GM12878 (cell line): Measurements from ENCODE around the gene PAN3. TPM values are rescaled to one million over a fixed set of nuclear protein-coding genes. Genes with fewer than 3 reads are reported as not detected.

Source experiments
- ATAC-seq: fragments of 200-7000 bp; cut with Tn5 transposase; 3 replicates; pipeline ENCODE4 v1.9.1; 2020; ENCODE audit warnings: mild to moderate bottlenecking, moderate library complexity
- BruUV-seq: library from RNA; stranded (reverse); fragments of 400-500 nt; replicated peaks from 2 replicates; lab custom pipeline; 2021; lab: Mats Ljungman, UMichigan
- CTCF ChIA-PET: fragments of 300-600 bp; sonication (Branson Sonifier 250); formaldehyde crosslinking; extraction: SDS; loops from one replicate; lab custom pipeline; 2021; ENCODE audit warnings: inconsistent platforms; lab: Yijun Ruan, JAX
- POLR2A ChIA-PET: fragments of 350-600 bp; formaldehyde crosslinking; extraction: SDS; loops from one replicate; lab custom pipeline; 2021; ENCODE audit warnings: inconsistent platforms; lab: Charles Lee
- RAD21 ChIA-PET: fragments of 300-600 bp; sonication (Branson Sonifier 250); formaldehyde crosslinking; loops from one replicate; lab custom pipeline; 2023; ENCODE audit warnings: antibody characterized with exemption; ENCODE audit not compliant: unreplicated experiment; lab: Charles Lee
- SMC1A ChIA-PET: fragments of 300-600 bp; sonication (Branson Sonifier 250); formaldehyde crosslinking; loops from one replicate; lab custom pipeline; 2023; ENCODE audit not compliant: unreplicated experiment, uncharacterized antibody; lab: Charles Lee
- DNase-seq: peaks from one replicate; pipeline ENCODE4 v3.0.0-alpha.2; 2011; ENCODE audit warnings: low read depth, low spot score
- FAIRE-seq: peaks from 3 replicates; lab custom pipeline; 2011; peaks lifted over from hg19 to GRCh38; lab: Jason Lieb, UNC
- H2AFZ ChIP-seq: 2 replicates; pipeline ENCODE4 v1.6.0; 2011; ENCODE audit warnings: low read depth, low read length, control low read depth; ENCODE audit not compliant: control insufficient read depth
- H3K27ac ChIP-seq: 2 replicates; pipeline ENCODE4 v1.5.1; 2011; ENCODE audit warnings: control low read depth; ENCODE audit not compliant: control insufficient read depth, insufficient read depth
- H3K27me3 ChIP-seq, 2 experiments: replicated peaks in 1 of 2; 2 replicates each; pipeline versions ENCODE4 v1.6.0 to v1.6.1; 2011; ENCODE audit warnings: low read length in 1 of 2; ENCODE audit not compliant: control insufficient read depth in 2 of 2, insufficient read depth in 2 of 2
- H3K36me3 ChIP-seq, 2 experiments: 2 replicates each; pipeline ENCODE4 v1.5.1; 2011; ENCODE audit warnings: low read length in 1 of 2; ENCODE audit not compliant: control insufficient read depth in 2 of 2, insufficient read depth in 2 of 2
- H3K4me1 ChIP-seq: 2 replicates; pipeline ENCODE4 v1.6.1; 2011; ENCODE audit warnings: mild to moderate bottlenecking, low read length, moderate library complexity, mixed read lengths; ENCODE audit not compliant: control insufficient read depth, insufficient read depth
- H3K4me2 ChIP-seq: 2 replicates; pipeline ENCODE4 v1.6.0; 2011; ENCODE audit warnings: control low read depth; ENCODE audit not compliant: control insufficient read depth, insufficient read depth
- H3K4me3 ChIP-seq: fragments of 200-600 bp; sonication (generic); 2 replicates; pipeline ENCODE4 v1.5.1; 2016
- H3K79me2 ChIP-seq: 2 replicates; pipeline ENCODE4 v1.6.0; 2011; ENCODE audit warnings: low read length; ENCODE audit not compliant: control insufficient read depth, insufficient read depth
- H3K9ac ChIP-seq: 2 replicates; pipeline ENCODE4 v1.8.0; 2011; ENCODE audit warnings: low read length, control low read depth, mixed read lengths; ENCODE audit not compliant: control insufficient read depth, insufficient read depth
- H3K9me3 ChIP-seq: replicated peaks from 3 replicates; pipeline ENCODE4 v1.5.1; 2011; ENCODE audit warnings: mild to moderate bottlenecking, low read length; ENCODE audit not compliant: control insufficient read depth, insufficient read depth
- H4K20me1 ChIP-seq: 2 replicates; pipeline ENCODE4 v1.6.0; 2011; ENCODE audit not compliant: control insufficient read depth, insufficient read depth
- GABPA ChIP-seq: IDR thresholded peaks from 2 replicates; pipeline ENCODE4 v1.6.1; 2014; ENCODE audit warnings: antibody characterized with exemption, low read depth, mild to moderate bottlenecking, inconsistent platforms
- MYC ChIP-seq: IDR thresholded peaks from 2 replicates; pipeline ENCODE4 v1.6.1; 2011; ENCODE audit warnings: mild to moderate bottlenecking, low read length, moderate library complexity, inconsistent platforms; ENCODE audit not compliant: insufficient read depth, insufficient replicate concordance, insufficient read length, severe bottlenecking
- RB1 ChIP-seq: fragments of 450-650 bp; formaldehyde crosslinking; IDR thresholded peaks from 2 replicates; pipeline ENCODE4 v1.6.1; 2017; ENCODE audit warnings: mild to moderate bottlenecking, borderline replicate concordance
- SIN3A ChIP-seq: IDR thresholded peaks from 2 replicates; pipeline ENCODE4 v1.6.1; 2012; ENCODE audit warnings: low read depth, low read length, improper control_type of control experiment
- WGBS: methylation state at CpG from one replicate; pipeline ENCODE4 v1.1.6; 2016; ENCODE audit warnings: low lambda C conversion rate; ENCODE audit not compliant: insufficient replicate concordance, insufficient coverage; ENCODE audit errors: missing lambda C conversion rate; 5-methylcytosine and 5-hydroxymethylcytosine counted together
- in situ Hi-C: fragments of 300-500 bp; cut with MboI; formaldehyde crosslinking; loops from 9 replicates; pipeline ENCODE4 v1.14.3; 2018; ENCODE audit warnings: mixed read lengths
- intact Hi-C: fragments of 100-400 bp; cut with micrococcal nuclease; formaldehyde crosslinking; loops from one replicate; pipeline ENCODE4 v1.14.2; 2022; ENCODE audit not compliant: unreplicated experiment
- polyA plus RNA-seq, 11 experiments: library from polyadenylated mRNA; depleted of rRNA in 4 of 11; unstranded in 6 of 11; stranded (reverse) in 5 of 11; fragments of >200 nt; fragmentation: Nextera tagmentation in 4 of 11; fragmentation: Illumina TruSeq in 1 of 11; extraction: Ambion mirVana in 4 of 11; extraction: Trizol in 1 of 11; gene quantifications; 1 replicate in 1 of 11; 2 replicates in 10 of 11; pipeline versions ENCODE4 v1.2.1 to v1.2.3, GENCODE V29; 2011 to 2016; ENCODE audit warnings: inconsistent platforms in 2 of 11, missing spikeins in 2 of 11, low read depth in 1 of 11
- total RNA-seq, 4 experiments: library from RNA; depleted of rRNA in 3 of 4; stranded (reverse); fragments of >200 nt in 3 of 4; fragmentation: Illumina TruSeq in 1 of 4; extraction: Trizol in 1 of 4; gene quantifications; 2 replicates each; pipeline versions ENCODE4 v1.2.1 to v1.2.3, GENCODE V29; 2013 to 2021
- TF ChIP-seq, protein P1 (sequence below): fragments of 450-650 bp; IDR thresholded peaks from 2 replicates; pipeline ENCODE4 v1.6.1; 2017; ENCODE audit warnings: borderline replicate concordance

Gene PAN3
- total and polyA plus RNA-seq, 10 of the 15 experiments (the other 5 are each of a cell fraction or from before 2014, with no cell fraction given): 13.0 to 33.3 (median 19.9) TPM

DNA sequence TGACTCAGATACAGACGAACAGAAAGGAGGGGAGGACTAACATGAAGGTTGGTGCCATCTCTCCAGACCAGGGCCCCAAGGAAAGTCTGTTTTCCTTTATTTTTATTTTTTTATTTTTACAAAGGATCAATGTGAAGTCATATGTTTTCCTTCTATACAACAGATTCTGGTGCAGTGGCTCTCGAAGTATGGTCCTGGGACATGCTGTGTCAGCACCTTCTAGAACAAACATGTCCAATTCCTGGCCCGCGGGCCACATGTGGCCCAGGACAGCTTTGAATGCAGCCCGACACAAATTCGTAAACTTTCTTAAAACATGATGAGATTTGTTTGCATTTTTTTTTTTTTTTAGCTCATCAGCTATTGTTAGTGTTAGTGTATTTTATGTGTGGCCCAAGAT, 181.9 kb downstream of the PAN3 start:
- in situ Hi-C loops: loop anchor here (5.0 to 25.0 kb wide), 3 partner anchors 317 to 1042 kb away; no protein-coding TSS in a partner anchor
- ChIA-PET CTCF (no interaction called here), SMC1A (interaction anchor here (1.3 kb wide), 1 partner anchor 318 kb away, joined by 3 read pairs; no protein-coding TSS in a partner anchor)
- no peak for FAIRE-seq
- Histone ChIP-seq H3K27me3 (no peaks in the 10 kb centered on the region), H2AFZ (no peak overlapping the region), H3K9me3 (no peaks in the 10 kb centered on the region), H3K27ac (no peak overlapping the region)
- TF ChIP-seq RB1 (no peak), SIN3A (no peak), GABPA (no peak), MYC (no peak)
- TF ChIP-seq, protein P1, sequence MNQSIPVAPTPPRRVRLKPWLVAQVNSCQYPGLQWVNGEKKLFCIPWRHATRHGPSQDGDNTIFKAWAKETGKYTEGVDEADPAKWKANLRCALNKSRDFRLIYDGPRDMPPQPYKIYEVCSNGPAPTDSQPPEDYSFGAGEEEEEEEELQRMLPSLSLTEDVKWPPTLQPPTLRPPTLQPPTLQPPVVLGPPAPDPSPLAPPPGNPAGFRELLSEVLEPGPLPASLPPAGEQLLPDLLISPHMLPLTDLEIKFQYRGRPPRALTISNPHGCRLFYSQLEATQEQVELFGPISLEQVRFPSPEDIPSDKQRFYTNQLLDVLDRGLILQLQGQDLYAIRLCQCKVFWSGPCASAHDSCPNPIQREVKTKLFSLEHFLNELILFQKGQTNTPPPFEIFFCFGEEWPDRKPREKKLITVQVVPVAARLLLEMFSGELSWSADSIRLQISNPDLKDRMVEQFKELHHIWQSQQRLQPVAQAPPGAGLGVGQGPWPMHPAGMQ: no peak
- TF ChIP-seq, all 136 proteins: peak for 0
- ATAC-seq (no peak), DNase-seq (no peak)
- H4K20me1 ChIP-seq: no peaks in the 10 kb centered on the region
- no peak overlapping the region for H3K4me3 ChIP-seq
- POLR2A ChIA-PET: no interaction called here
- H3K4me1 ChIP-seq: no peaks in the 10 kb centered on the region
- 90% methylated on average over 6 of the region's 6 CpGs for WGBS
- BruUV-seq: no TSS peak
- H3K9ac ChIP-seq: no peak overlapping the region
- no peaks in the 10 kb centered on the region for H3K36me3 ChIP-seq
- no peak overlapping the region for H3K4me2 ChIP-seq
- RAD21 ChIA-PET: no interaction called here
- H3K79me2 ChIP-seq: no peaks in the 10 kb centered on the region
- intact Hi-C loops: loop anchor here (5.0 to 10.0 kb wide), 3 partner anchors 112 to 337 kb away; partner anchors contain the start of gene POMP
